Activated T-helper 1 cell treated with anti-CD3 and anti-CD28 coated beads, Interleukin-2, amount 50 U/mL, for 16 hours (primary cell): ENCODE results near the gene WASF3.
"Not testable (repeated sequence)": the region's sequence is repeated elsewhere in the genome, so short reads cannot be mapped to it uniquely, and the experiment has no call there.

Experiments
- DNase-seq, 2 donors: peaks; one replicate each; pipeline ENCODE4 v3.0.0-alpha.2; 2020; ENCODE audit warnings: low read depth in 1 of 2, low spot score in 1 of 2

WASF3 gene

GRCh38 chr13:26713341-26713740 is 155.9 kb downstream of the WASF3 start:
- no peak for DNase-seq

GRCh38 chr13:26716984-26717383 is 159.5 kb downstream of the WASF3 start:
- no peak for DNase-seq

DNA sequence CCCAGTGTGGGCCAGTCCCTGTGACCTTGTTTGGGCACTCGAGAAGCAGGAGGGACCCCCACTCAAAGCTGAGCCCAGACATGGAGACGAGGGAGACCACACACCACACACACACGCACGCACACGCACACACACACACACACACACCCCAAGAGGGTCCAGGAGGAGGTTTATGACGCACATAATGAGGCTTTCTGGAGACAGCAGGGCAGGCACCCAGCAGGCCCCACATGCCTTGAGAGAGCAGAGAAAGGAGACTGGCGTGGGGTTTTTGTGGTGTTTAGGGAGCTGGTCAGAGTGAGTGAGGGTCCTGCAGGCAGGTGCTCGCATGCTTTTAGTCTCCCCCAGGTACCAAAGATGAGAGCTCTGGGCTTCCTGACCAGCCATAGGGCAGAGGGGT is 160.7 kb downstream of the WASF3 start:
- no peak for DNase-seq

DNA sequence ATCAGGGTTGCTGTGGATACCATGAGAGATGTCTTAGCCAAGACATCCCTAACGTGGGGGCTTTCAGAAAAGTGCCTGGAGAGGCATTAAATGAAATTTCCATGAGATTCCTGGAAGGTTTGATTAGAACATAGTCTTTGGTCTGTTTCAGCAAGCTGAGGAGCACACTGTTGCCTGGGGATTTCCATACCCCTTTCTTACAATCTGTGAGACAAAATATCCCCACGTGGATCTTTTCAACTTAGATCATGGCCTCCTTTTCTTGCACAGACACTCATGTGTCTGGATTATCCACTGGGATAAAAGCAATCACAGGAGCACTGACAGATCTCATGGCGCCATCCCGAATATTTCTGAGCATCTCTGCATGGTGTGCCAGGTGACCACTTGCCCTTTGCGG is 161.4 kb downstream of the WASF3 start:
- no peak for DNase-seq

DNA sequence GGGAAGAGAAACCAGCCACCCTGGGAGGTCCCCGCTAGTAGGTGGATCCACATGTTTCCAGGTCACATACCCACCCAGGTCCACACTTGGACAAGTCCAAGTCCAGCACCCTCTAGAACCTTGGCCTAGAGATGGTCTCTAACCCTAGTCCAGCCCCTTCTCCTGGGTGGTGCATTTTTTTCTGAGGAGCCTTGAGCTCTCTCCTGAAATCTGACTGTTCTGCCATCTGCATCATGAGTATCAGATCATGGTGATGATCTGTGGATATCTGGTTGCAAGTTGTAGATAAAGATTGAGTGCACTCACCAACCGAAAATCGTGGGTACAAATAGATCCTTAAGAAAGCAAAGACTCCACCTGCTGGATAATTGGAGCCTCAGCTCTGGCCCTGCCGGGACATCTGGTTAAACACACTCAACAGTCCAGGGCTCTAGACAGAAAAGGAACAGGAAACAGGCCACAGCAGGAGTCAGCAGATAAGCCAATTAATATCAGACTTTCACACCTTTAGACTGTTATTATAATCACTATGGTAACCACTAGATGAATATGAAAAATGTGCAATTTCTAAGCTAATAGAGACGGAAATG is 162.0 kb downstream of the WASF3 start:
- DNase-seq: no peak

- DNase-seq: no peak
Observed at GRCh38 chr13:26721251-26722121, 164.0 kb downstream of the WASF3 start.

- DNase-seq: no peak
Observed at GRCh38 chr13:26722321-26722720, 164.8 kb downstream of the WASF3 start.

DNA sequence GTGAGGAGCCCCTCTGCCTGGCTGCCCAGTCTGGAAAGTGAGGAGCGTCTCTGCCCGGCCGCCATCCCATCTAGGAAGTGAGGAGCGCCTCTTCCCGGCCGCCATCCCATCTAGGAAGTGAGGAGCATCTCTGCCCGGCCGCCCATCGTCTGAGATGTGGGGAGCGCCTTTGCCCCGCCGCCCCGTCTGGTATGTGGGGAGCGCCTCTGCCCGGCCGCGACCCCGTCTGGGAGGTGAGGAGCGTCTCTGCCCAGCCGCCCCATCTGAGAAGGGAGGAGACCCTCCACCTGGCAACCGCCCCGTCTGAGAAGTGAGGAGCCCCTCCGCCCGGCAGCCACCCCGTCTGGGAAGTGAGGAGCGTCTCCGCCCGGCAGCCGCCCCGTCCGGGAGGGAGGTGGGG is 166.1 kb downstream of the WASF3 start:
- DNase-seq: not testable (repeated sequence)

DNA sequence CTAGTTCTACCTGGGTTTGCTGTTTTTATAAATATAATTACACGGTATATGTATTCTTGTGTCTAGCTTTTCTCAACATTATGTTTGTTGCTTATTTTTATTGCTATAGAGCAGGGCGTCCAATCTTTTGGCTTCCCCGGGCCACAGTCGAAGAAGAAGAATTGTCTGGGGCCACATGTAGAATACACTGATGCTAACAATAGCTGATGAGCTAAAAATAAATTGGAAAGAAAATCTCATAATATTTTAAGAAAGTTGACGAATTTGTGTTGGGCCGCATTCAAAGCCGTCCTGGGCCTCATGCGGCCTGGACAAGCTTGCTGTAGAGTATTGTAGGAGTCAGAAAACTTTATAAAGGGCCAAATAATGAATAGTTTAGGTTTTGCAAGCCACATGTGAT is 169.2 kb downstream of the WASF3 start:
- no peak for DNase-seq

DNA sequence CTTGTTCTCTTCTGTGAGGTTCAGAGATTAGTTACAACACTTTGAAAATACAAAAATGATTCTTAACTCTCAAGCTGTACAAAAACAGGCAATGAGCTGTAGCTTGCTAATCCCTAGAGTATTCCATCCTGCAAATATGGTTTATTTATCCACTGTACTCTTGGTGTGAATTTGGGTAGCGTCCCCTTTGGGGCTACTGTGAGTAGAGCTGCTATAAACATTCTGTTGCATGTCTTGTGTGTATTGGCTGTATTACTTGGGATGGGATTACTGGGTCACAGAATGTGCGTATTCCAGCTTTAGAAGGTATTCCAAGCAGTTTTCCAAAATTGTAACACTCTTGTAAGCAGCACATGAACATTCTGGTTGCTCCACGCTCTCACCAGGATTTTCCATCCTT is 169.6 kb downstream of the WASF3 start:
- no peak for DNase-seq

- no peak for DNase-seq
Observed at GRCh38 chr13:26727633-26728032, 170.2 kb downstream of the WASF3 start.

GRCh38 chr13:26735677-26736076 is 178.2 kb downstream of the WASF3 start:
- no peak for DNase-seq
